Endometrial microvascular endothelial cells (primary cell): ENCODE results near the gene LHPP. TPM values are rescaled to one million over a fixed set of nuclear protein-coding genes. Genes with fewer than 3 reads are reported as not detected.
"Not testable (repeated sequence)": the region's sequence is repeated elsewhere in the genome, so short reads cannot be mapped to it uniquely, and the experiment has no call there.

Experiments used
- in situ Hi-C: cut with HindIII; loops from 2 replicates; pipeline ENCODE4 v1.10.0; 2017; ENCODE audit warnings: low sequenced_read_pairs, low pct_unique_long_range_greater_than_20kb; ENCODE audit errors: inconsistent ontology term
- total RNA-seq: library from RNA; depleted of rRNA; stranded (reverse); fragments of >200 nt; gene quantifications from one replicate; pipeline ENCODE4 v1.2.3, GENCODE V29; 2015; ENCODE audit errors: inconsistent ontology term

Gene LHPP, protein sequence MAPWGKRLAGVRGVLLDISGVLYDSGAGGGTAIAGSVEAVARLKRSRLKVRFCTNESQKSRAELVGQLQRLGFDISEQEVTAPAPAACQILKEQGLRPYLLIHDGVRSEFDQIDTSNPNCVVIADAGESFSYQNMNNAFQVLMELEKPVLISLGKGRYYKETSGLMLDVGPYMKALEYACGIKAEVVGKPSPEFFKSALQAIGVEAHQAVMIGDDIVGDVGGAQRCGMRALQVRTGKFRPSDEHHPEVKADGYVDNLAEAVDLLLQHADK
- total RNA-seq = 12.3 TPM

DNA sequence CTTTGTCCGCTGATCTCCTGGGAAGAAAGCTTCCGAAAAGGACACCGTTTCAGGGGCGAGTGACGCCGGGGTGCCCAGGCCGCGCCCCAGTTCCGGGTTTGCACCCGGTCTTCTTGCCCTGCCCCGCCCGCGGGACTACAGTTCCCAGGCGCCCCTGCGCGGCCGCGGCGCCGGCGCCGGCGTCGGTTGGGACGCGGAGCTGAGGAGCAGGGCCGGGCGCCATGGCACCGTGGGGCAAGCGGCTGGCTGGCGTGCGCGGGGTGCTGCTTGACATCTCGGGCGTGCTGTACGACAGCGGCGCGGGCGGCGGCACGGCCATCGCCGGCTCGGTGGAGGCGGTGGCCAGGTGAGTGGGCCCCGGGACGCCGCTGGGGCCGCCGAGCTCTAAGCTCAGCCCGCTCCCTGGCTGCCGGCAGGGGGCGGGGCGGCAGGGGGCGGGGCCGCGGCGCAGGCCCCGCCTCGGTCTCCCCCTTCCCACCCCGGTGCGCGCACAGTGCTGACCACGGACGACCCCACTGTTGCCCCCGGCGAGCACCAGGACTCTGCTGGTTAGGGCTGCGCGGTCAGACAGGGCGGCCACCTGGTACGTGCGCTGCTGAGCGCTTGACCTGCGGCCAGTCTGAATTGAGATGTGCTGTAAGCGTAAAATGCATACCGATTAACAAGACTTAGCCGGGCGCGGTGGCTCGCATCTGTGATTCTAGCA lies at the start of gene LHPP:
Gene LHPP (plus strand): TSS at position 182 of the 706 bp plus-strand sequence. CDS start 40 bp downstream, at position 222.
- in situ Hi-C loops = no loop called here

DNA sequence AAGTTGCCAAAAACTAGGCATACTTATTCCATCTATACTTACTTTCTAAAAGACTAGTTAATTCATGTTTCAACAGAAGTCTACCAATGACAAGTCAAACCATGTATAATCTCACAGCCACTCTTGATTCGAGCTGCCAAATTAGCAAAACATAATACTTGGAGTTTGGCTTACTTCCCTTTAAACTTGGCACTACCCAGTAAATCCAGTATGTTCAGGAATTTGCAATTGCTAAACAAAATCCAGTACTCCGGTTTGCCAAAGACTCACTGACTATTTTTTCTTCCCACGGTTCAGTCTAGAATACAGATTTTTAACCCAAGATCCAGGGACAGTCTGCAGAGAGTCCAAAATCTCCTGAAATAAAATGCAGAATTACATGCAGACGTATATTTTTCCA lies 47.5 kb upstream of the LHPP start:
- in situ Hi-C loops = no loop called here

DNA sequence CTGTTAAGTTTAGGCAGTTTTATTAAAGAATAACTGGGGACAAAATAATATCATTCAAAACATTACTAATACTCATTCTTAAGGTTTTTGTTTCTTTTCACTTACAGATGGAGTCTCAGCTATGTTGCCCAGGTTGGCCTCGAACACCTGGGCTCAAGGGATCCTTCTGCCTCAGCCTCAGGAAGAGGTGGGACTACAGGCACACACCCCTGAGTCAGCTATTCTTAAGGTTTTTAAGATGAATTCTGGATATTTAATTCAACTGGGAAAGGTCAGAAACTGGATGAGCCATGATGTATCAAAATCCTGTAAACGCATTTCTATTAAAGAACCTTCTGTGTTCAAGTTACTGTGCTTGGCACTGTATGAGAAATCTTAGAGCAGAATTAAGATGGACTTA lies 46.4 kb upstream of the LHPP start:
- in situ Hi-C loops = no loop called here

DNA sequence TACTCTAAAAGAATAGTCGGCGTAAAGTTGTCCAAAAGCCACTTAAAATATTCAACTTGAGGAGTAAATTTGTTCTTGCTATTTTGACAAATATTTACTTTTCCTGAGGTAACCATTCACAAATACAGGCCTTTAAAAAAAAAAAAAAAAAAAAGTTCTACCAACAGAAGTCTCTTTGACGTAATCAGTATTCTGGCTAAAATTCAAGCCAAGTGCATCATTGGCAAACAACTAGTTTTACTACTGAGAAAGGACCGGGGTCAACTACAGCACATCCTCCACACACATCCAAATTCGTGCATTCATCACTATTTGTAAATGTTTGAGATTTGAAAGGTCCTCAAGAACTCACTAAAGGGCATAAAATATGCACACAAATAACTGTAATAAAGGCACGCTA lies 44.9 kb upstream of the LHPP start:
- in situ Hi-C loops = no loop called here

DNA sequence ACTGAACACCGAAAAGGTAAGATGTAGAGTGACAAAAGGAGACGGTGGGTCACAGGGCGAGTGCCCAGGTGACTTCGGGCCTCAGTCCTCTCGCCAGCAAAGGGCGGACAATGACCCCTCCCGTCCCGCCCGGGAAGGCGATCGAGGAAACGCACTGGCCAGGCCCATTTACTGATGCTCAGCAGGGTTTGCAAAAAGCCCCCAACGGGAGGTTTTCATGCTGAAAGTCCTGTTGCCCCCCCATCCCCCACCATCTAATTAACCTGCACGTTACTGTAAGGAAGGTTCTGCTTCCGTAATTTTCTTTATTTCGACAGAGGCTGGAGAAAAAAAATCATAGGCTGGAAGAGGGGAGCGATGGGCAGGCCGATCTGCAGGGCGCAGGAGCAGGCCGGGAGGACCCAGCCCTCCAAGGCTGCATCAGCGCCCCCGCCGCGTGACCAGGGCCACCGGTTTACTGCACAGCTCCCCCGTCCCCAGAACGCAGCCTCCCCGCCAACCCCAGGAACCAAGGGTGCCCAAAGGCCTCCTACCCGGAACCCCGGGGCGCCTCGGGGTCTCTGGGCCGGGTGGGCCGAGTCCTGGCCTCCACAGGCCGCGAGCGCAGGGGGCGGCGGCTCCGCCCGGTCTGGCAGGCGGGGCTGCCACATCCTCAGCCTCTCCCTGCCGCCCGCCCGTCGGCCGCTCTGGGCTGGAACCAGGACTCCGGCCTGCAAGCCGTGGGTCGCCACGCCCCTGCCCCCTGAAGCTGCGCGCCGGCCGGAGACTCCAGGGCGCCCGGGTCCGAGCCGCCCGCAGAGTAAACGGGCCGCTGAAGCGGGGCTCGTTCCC lies 43.5 kb upstream of the LHPP start:
- in situ Hi-C loops = no loop called here

DNA sequence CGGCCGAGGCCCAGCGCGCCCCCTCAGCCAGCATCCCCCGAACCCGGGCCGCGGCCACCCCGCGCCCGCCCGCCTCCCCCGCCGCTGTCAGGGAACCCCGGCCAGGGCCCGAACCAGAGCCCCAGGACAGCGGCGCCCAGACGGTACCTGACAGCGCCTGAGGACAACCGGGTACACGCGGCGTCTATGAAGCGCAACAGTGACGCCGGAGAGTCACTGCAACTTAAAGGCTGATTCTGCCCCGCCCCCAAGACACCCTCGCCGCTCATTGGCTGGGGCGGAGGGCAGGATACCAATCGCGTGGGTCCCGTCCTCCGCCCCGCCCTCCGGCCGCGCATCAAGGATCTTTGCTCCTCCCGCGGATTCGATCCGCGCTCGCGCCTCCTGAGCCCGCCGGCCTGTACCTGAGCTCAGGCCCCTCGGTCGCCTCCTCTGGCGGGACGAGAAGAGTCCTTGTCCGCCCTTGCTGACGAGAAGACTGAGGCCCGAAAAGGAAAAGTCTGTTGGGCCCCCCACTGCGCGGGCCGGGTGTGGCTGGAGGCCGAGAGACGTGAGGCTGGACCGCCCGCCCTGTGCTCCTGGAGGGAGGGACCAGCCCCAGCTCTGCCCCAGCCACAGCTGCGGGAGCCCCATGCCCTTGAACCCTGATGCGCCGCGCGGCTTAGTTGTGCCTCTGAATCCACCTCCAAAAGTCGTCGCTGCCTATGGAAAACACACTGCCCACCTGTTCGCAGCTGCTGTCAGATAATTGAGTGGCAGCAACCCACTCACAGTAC lies 42.7 kb upstream of the LHPP start, which contains the start of gene OAT:
Gene OAT (minus strand): TSS at position 198 of the 776 bp plus-strand sequence. CDS start 6,752 bp downstream, outside the sequence.
- in situ Hi-C loops = no loop called here

DNA sequence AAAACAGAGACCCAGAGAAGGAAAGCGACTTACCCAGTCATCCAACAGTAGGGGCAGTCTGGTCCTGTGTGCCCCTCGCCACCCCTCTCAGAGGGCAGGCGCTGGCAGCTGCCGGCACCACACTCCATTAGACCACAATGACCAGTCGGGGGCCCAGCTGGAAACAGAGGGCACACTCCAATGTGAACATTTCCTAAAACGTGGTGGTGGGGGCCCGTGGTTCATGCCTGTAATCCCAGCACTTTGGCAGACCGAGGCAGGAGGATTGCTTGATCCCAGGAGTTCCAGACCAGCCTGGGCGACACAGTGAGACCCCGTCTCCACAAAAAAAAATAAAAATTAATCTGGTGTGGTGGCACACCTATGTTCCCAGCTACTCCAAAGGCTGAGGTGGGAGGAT lies 42.0 kb upstream of the LHPP start:
- in situ Hi-C loops = no loop called here

DNA sequence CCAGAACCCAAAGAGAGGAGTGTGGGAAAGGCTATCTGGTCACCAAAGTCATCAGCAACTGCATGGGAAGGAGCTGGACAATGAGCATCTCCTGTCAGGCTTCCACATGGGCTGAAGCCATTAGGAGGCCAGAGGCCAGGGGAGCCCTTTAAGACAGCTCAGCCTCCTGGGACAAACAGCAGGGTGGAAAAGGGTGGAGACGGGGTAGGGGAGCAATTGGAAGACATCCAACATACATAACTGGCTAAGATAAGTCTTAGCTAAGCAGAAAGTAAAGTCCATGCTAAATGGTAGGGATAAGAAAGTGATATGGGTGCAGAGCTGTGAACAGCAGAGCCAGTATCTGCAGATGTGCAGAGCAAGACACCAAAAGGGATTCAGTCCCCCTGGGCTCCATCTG lies 41.4 kb upstream of the LHPP start:
- in situ Hi-C loops = no loop called here

DNA sequence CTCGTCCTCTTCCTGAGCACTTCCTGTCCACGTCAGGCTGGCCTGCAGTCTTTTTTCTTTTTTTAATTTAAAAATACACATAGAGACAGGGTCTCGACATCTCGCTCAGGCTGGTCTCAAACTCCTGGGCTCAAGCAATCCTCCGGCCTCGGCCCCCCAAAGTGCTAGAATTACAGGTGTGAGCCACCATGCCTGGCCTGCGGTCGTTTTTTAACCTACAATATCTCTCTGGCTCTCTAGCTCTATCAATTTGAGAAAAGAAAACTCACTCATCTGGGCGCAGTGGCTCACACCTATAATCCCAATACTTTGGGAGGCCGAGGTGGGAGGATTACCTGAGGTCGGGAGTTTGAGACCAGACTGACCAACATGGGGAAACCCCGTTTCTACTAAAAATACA lies 38.9 kb upstream of the LHPP start:
- in situ Hi-C loops = no loop called here

DNA sequence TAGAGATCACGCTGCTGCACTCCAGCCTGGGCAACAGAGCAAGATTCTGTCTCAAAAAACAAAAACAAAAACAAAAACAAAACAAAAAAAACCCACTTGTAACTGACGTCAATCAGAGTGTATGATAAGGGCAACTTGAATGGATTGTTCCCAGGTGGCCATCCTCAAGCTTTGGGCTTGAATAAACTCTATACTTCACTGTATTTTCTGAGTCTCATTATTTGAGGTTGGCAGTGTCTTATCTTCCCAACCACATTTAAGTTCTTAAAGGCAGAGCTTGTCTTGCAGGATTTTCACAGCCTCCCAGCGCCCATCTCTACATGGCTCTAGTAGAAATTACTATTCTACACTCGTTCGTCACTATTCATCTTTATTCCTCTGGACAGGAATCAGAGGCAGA lies 37.8 kb upstream of the LHPP start:
- in situ Hi-C loops = no loop called here

DNA sequence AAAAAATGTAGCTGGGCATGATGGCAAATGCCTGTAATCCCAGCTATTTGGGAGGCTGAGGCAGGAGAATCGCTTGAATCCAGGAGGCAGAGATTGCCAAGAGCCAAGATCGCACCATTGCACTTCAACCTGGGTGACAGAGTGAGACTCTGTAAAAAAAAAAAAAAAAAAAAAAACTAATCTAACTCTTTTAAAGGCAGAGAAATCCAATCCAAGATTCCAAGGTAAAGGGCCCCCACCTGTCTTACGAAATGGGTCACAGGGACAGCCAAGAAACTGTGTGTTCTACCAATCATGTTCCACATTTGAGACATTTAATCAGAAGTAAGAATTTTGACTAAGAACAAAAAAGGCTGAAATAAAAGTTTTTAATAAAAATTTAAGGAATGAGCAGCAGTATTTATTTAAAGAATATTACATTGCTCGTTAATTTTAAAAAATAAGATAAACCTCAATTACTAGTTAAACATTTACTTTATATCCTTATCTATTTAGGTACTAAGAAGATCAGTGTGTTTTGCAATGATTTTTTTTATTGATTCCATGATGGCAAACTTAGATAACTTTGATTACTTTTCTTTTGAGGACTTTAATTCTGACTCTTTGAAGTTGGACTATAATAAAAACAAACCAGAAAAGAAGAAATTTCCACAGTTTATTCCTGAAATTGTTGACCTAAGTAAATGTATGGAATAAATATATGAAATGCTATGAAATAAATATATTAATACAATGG lies 36.2 kb upstream of the LHPP start:
- in situ Hi-C loops = no loop called here

DNA sequence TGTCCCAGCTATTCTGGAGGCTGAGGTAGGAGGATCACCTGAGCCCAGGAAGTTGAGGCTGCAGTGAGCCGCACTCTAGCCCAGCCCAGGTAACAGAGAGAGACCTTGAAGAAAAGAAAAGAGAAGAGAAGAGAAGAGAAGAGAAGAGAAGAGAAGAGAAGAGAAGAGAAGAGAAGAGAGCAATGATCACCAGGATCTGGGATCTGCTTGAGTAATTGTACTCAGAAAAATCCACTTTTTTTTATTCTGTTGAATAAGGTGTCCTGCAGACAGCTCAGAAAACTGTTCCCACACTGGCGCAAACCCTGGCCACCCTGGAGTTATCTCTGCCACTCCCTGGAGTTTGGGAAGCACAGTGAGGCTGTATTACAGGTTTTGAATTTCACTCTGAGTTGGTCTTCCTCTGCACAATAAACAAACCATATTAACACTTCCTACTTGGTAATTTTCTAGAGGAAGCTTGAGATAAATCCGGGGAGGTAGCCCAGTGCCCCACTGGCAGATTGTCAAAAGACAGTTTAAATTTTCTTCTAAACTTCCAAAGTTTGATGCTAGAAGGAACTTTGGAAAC lies 33.3 kb upstream of the LHPP start:
- in situ Hi-C loops = no loop called here

DNA sequence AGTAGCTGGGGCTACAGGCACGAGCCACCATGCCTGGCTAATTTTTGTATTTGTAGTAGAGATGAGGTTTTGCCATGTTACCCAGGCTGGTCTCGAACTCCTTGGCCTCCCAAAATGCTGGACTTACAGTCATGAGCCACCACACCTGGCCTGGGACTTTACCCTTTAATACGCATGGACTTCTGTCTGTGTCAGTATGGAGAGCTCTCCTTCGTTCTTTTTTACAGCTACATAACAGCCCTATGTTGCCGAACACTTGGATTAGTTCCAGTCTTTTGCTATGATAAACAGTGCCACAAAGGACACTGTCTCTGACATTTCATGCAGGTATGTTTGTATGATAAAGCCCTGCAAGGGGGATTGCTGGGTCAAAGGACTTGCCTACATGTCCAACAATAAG lies 32.0 kb upstream of the LHPP start:
- in situ Hi-C loops = no loop called here

DNA sequence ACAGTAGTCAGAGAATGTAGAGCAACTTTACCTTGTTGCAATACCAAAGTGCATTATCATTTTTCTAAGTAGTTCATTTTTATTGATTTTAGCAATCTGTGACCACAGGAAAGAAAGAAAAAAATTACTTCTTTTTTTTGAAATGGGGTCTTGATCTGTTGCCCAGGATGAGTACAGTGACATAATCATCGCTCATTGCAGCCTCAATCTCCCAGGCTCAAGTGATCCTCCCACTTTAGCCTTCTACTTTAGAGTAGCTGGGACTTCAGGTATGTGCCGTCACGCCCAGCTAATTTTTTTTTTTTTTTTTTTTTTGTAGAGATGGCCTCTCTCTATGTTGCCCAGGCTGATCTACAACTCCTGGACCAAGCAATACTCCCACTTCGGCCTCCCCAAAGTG lies 31.5 kb upstream of the LHPP start:
- in situ Hi-C loops = no loop called here

DNA sequence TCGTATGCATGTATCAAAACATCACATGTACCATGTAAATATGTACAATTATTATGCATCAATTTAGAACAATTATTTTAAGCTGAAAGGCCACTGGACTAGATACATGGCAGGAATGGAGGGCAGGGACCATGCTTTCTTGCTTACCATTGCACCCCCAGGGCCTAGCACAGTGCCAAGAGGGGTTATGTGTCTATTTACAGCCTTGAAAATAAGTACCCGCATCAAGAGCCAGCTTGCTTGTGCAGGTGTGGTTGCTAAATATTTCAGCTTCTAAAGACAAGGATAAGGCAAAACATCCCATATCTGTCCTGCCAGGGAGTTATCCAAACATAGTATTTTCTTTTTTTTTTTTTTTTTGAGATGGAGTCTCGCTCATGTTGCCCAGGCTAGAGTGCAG lies 28.2 kb upstream of the LHPP start:
- in situ Hi-C loops = no loop called here

DNA sequence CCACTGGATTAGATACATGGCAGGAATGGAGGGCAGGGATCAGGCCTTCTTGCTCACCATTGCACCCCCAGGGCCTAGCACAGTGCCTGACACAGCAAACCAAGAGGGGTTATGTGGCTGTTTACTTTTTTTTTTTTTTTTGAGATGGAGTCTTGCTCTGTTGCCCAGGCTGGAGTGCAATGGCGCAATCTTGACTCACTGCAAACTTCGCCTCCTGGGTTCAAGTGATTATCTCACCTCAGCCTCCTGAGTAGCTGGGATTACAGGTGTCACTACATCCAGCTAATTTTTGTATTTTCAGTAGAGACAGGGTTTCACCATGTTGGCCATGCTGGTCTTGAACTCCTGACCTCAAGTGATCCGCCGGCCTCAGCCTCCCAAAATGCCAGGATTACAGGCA lies 25.9 kb upstream of the LHPP start:
- in situ Hi-C loops = not testable (repeated sequence)

DNA sequence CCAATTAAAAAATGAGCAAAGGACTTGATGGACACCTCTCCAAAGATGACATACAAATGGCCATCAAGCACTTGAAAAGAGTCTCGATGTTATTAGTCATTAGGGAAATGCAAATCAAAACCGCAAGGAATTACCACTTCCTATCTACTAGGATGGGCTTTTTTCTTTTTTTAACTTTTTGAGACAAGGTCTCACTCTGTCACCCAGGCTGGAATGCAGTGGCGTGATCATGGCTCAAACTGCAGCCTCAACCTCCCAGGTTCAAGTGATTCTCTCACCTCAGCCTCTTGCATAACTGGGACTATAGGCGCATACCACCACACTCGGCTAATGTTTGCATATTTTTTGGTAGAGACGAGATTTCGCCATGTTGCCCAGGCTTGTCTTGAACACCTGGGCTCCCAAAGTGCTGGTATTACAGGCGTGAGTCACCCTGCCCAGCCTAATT lies 25.4 kb upstream of the LHPP start:
- in situ Hi-C loops = no loop called here

DNA sequence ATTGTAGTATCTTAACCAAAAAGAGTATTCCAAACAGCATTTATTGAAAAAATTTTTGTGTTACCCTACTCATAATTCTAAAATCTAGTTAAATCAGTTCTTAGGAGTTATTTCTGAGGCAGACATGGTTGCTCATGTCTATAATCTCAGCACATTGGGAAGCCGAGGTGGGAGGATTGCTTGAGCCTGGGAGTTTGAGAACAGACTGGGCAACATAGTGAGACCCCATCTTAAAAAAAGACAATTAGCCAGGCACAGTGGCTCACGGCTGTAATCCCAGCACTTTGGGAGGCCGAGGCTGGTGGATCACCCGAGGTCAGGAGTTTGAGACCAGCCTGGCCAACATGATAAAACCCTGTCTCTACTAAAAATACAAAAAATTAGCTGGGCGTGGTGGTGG lies 19.9 kb upstream of the LHPP start:
- in situ Hi-C loops = not testable (repeated sequence)
